IMR-90 (cell line): ENCODE data around the gene EVI5. TPM values are rescaled to one million over a fixed set of nuclear protein-coding genes. Genes with fewer than 3 reads are reported as not detected.
A peak's percentile ranks its signal among the peaks of the same experiment; 100 is the strongest.

ENCODE experiments used
- ATAC-seq: fragments of 200-7000 bp; cut with Tn5 transposase; 2 replicates; pipeline ENCODE4 v1.9.1; 2020; ENCODE audit warnings: low read depth, mild to moderate bottlenecking, moderate library complexity
- BruUV-seq: library from RNA; stranded (reverse); fragments of 400-500 nt; replicated peaks from 2 replicates; lab custom pipeline; 2021; lab: Mats Ljungman, UMichigan
- CTCF ChIA-PET: fragments of 300-600 bp; formaldehyde crosslinking; extraction: SDS; loops from one replicate; lab custom pipeline; 2021; ENCODE audit warnings: antibody characterized with exemption; lab: Yijun Ruan, JAX
- POLR2A ChIA-PET: fragments of 300-600 bp; sonication (Branson Sonifier 250); formaldehyde crosslinking; loops from one replicate; lab custom pipeline; 2022; ENCODE audit warnings: antibody characterized with exemption; ENCODE audit not compliant: unreplicated experiment; lab: Charles Lee
- DNase-seq: peaks from one replicate; pipeline ENCODE4 v3.0.0; 2013
- H2AFZ ChIP-seq: replicated peaks from 2 replicates; pipeline ENCODE3; 2013; ENCODE audit warnings: low read length, mild to moderate bottlenecking; ENCODE audit not compliant: poor library complexity
- H2AK5ac ChIP-seq: 2 replicates; pipeline ENCODE4 v1.6.1; 2013; ENCODE audit warnings: low read depth, low read length, inconsistent platforms
- H2AK9ac ChIP-seq: replicated peaks from 2 replicates; pipeline ENCODE3; 2013; ENCODE audit warnings: mild to moderate bottlenecking, low read depth, low read length, moderate library complexity; ENCODE audit not compliant: poor library complexity
- H2BK120ac ChIP-seq: 2 replicates; pipeline ENCODE4 v1.6.1; 2013; ENCODE audit warnings: low read depth, low read length, inconsistent platforms
- H2BK15ac ChIP-seq: 3 replicates; pipeline ENCODE4 v1.6.1; 2013; ENCODE audit warnings: low read depth, low read length, inconsistent platforms
- H2BK20ac ChIP-seq: 2 replicates; pipeline ENCODE4 v1.6.1; 2013; ENCODE audit warnings: low read depth, mild to moderate bottlenecking, inconsistent platforms, low read length, moderate library complexity
- H2BK5ac ChIP-seq: 2 replicates; pipeline ENCODE4 v1.6.1; 2013; ENCODE audit warnings: mild to moderate bottlenecking, low read depth, low read length, inconsistent platforms; ENCODE audit not compliant: poor library complexity, severe bottlenecking
- H3K14ac ChIP-seq: replicated peaks from 2 replicates; pipeline ENCODE4 v1.6.1; 2013; ENCODE audit warnings: low read depth, low read length, inconsistent platforms
- H3K18ac ChIP-seq: 2 replicates; pipeline ENCODE4 v1.6.1; 2013; ENCODE audit warnings: low read depth, low read length, control low read depth
- H3K23ac ChIP-seq: 2 replicates; pipeline ENCODE4 v1.6.1; 2013; ENCODE audit warnings: low read depth, low read length, inconsistent platforms
- H3K27ac ChIP-seq: 2 replicates; pipeline ENCODE4 v1.5.1; 2013; ENCODE audit warnings: mild to moderate bottlenecking, control low read depth, low read length; ENCODE audit not compliant: insufficient read depth
- H3K27me3 ChIP-seq: 2 replicates; pipeline ENCODE4 v1.6.1; 2013; ENCODE audit warnings: low read length; ENCODE audit not compliant: control insufficient read depth, insufficient read depth
- H3K36me3 ChIP-seq: 2 replicates; pipeline ENCODE4 v1.6.1; 2013; ENCODE audit warnings: low read length, mixed read lengths; ENCODE audit not compliant: control insufficient read depth, insufficient read depth
- H3K4ac ChIP-seq: 2 replicates; pipeline ENCODE4 v1.6.1; 2013; ENCODE audit warnings: low read depth, low read length, inconsistent platforms
- H3K4me1 ChIP-seq: 2 replicates; pipeline ENCODE4 v1.6.1; 2013; ENCODE audit warnings: low read length, mixed read lengths; ENCODE audit not compliant: control insufficient read depth, insufficient read depth
- H3K4me2 ChIP-seq: 2 replicates; pipeline ENCODE4 v1.6.1; 2013; ENCODE audit warnings: low read depth, mild to moderate bottlenecking, control low read depth, low read length, moderate library complexity
- H3K4me3 ChIP-seq: 2 replicates; pipeline ENCODE4 v1.5.1; 2013; ENCODE audit warnings: low read depth, mild to moderate bottlenecking, control low read depth, low read length, moderate library complexity; ENCODE audit not compliant: insufficient read depth
- H3K56ac ChIP-seq: 2 replicates; pipeline ENCODE4 v1.6.1; 2013; ENCODE audit warnings: low read length, inconsistent platforms; ENCODE audit not compliant: insufficient read depth; ENCODE audit errors: extremely low read depth
- H3K79me1 ChIP-seq, 2 experiments: 2 replicates each; pipeline ENCODE4 v1.6.1; 2013; ENCODE audit warnings: low read length in 2 of 2, inconsistent platforms in 1 of 2, low read depth in 1 of 2
- H3K9ac ChIP-seq: 2 replicates; pipeline ENCODE4 v1.6.1; 2013; ENCODE audit warnings: low read depth, low read length, control low read depth
- H3K9me1 ChIP-seq: 2 replicates; pipeline ENCODE4 v1.6.1; 2013; ENCODE audit warnings: low read length, inconsistent platforms; ENCODE audit not compliant: insufficient read depth
- H3K9me3 ChIP-seq: 2 replicates; pipeline ENCODE4 v1.6.1; 2013; ENCODE audit warnings: low read length; ENCODE audit not compliant: control insufficient read depth, insufficient read depth
- H4K20me1 ChIP-seq: 2 replicates; pipeline ENCODE4 v1.6.1; 2013; ENCODE audit warnings: low read length, inconsistent platforms; ENCODE audit not compliant: insufficient read depth
- H4K5ac ChIP-seq: 2 replicates; pipeline ENCODE4 v1.6.1; 2013; ENCODE audit warnings: mild to moderate bottlenecking, low read depth, low read length, control low read depth
- H4K8ac ChIP-seq, 2 experiments: 2 replicates each; pipeline ENCODE4 v1.6.1; 2013; ENCODE audit warnings: low read depth in 2 of 2, low read length in 2 of 2, control low read depth in 1 of 2, inconsistent platforms in 1 of 2
- H4K91ac ChIP-seq: 2 replicates; pipeline ENCODE4 v1.6.1; 2013; ENCODE audit warnings: low read depth, low read length, inconsistent platforms; ENCODE audit not compliant: insufficient read depth
- BHLHE40 ChIP-seq: fragments of 150-350 bp; IDR thresholded peaks from 2 replicates; pipeline ENCODE4 v1.6.1; 2016; ENCODE audit warnings: mild to moderate bottlenecking, low read depth, low read length
- CHD1 ChIP-seq: IDR thresholded peaks from 2 replicates; pipeline ENCODE4 v1.6.1; 2012; ENCODE audit warnings: low read depth, low read length, improper control_type of control experiment
- MAFK ChIP-seq: IDR thresholded peaks from 2 replicates; pipeline ENCODE4 v1.6.1; 2012; ENCODE audit warnings: low read depth, low read length, improper control_type of control experiment
- NFE2L2 ChIP-seq: fragments of 150-350 bp; IDR thresholded peaks from 2 replicates; pipeline ENCODE4 v1.6.1; 2016; ENCODE audit warnings: low read depth, mild to moderate bottlenecking, low read length
- RAD21 ChIP-seq: IDR thresholded peaks from 2 replicates; pipeline ENCODE4 v1.6.1; 2012; ENCODE audit warnings: low read length, improper control_type of control experiment
- RCOR1 ChIP-seq: IDR thresholded peaks from 2 replicates; pipeline ENCODE4 v1.6.1; 2012; ENCODE audit warnings: mild to moderate bottlenecking, low read length, improper control_type of control experiment; ENCODE audit not compliant: insufficient replicate concordance
- RFX5 ChIP-seq: IDR thresholded peaks from 2 replicates; pipeline ENCODE4 v1.8.0; 2012; ENCODE audit warnings: low read depth, mild to moderate bottlenecking, low read length, moderate library complexity
- WGBS, 2 experiments: methylation state at CpG; one replicate each; pipeline versions ENCODE4 v1.1.5 to v1.1.7; 2013; ENCODE audit warnings: missing lambda C conversion rate in 2 of 2; ENCODE audit not compliant: insufficient read length in 1 of 2; ENCODE audit errors: extremely low coverage in 2 of 2; 5-methylcytosine and 5-hydroxymethylcytosine counted together
- dilution Hi-C: fragments of 300-500 bp; cut with HindIII; formaldehyde crosslinking; loops from one replicate; pipeline ENCODE4 v1.14.3; 2018; ENCODE audit warnings: low sequenced_read_pairs; ENCODE audit not compliant: unreplicated experiment
- in situ Hi-C: fragments of 300-500 bp; cut with MboI; formaldehyde crosslinking; loops from 3 replicates; pipeline ENCODE4 v1.14.3; 2019; ENCODE audit warnings: low sequenced_read_pairs, inconsistent platforms, mixed read lengths
- intact Hi-C: fragments of 100-400 bp; cut with micrococcal nuclease; formaldehyde crosslinking; loops from 2 replicates; pipeline ENCODE4 v1.10.0; 2022
- polyA plus RNA-seq, 3 experiments: library from polyadenylated mRNA; depleted of rRNA; stranded (reverse); fragments of >200 nt; gene quantifications; 2 replicates each; pipeline ENCODE4 v1.2.3, GENCODE V29; 2012; ENCODE audit warnings: low replicate concordance in 1 of 3
- total RNA-seq: library from RNA; depleted of rRNA; stranded (reverse); fragments of >200 nt; gene quantifications from 2 replicates; pipeline ENCODE4 v1.2.3, GENCODE V29; 2012
- TF ChIP-seq, protein P1 (sequence below): conservative IDR thresholded peaks from 2 replicates; pipeline ENCODE4 v1.5.1; 2012; ENCODE audit warnings: mild to moderate bottlenecking, low read depth, low read length, improper control_type of control experiment

The EVI5 gene
- total and polyA plus RNA-seq, 2 of the 4 experiments (the other 2 are of a cell fraction): 13.9 to 26.9 TPM

DNA sequence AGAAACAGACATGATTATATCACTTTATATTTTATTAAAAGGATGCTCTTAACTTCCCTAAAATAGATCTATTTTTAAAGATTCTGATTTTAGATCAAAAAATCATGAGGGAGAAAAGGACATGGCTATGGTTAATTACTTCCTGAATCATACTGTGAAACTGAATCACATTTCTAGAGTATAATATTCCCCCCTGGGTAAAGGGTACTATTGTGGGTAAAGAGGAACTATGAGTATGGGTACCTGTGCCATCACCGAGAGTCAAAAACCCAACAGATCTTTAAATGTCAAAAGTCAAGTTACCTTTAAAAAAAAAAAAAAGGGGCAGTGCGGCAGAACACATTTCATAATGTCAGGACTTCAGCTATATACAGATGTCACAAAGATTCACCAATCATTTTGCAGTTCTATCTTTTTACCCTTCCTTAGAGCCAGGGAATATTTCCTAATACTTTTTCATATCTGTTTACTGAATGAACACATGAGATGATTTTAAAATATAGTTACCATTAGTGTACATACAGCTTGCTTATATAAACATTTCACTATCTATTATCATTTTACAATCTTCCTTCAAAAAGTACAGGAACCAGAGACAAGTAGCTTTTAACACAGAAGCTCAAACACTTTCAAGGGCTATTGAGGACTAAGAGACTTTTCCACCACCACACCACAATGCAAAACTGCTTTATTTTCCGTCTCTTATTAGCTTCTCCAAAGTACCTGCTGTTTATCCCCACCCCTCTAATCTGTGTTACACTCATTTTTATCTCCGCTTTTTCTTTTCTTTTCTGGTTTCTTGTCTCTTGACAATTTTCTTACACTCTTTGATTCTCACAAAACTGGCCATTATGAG, 45.0 kb downstream of the EVI5 start:
- no peak overlapping the region for H3K9ac ChIP-seq
- H2AK9ac ChIP-seq: no peak overlapping the region
- dilution Hi-C loops (no loop called here), in situ Hi-C loops (no loop called here), intact Hi-C loops (no loop called here)
- H3K4me2 ChIP-seq: no peak overlapping the region
- H3K23ac ChIP-seq: no peak overlapping the region
- peaks cover 2% of the 10 kb centered on the region for H3K36me3 ChIP-seq
- 0 out of 2 replicates have a peak, but pooled peaks cover 1% of the 10 kb centered on the region for H3K4me1 ChIP-seq
- H3K56ac ChIP-seq: no peak overlapping the region
- 0 out of 2 replicates have a peak, but pooled peaks have one; percentile 17 for ATAC-seq
- H4K91ac ChIP-seq: no peak overlapping the region
- peaks cover 16 to 22% of the 10 kb centered on the region in 2 experiments for H3K79me1 ChIP-seq
- H3K27me3 ChIP-seq: no peaks in the 10 kb centered on the region
- H2BK120ac ChIP-seq: no peak overlapping the region
- no peaks in the 10 kb centered on the region for H3K9me3 ChIP-seq
- peaks cover 3% of the 10 kb centered on the region for H3K9me1 ChIP-seq
- TF ChIP-seq, protein P1, sequence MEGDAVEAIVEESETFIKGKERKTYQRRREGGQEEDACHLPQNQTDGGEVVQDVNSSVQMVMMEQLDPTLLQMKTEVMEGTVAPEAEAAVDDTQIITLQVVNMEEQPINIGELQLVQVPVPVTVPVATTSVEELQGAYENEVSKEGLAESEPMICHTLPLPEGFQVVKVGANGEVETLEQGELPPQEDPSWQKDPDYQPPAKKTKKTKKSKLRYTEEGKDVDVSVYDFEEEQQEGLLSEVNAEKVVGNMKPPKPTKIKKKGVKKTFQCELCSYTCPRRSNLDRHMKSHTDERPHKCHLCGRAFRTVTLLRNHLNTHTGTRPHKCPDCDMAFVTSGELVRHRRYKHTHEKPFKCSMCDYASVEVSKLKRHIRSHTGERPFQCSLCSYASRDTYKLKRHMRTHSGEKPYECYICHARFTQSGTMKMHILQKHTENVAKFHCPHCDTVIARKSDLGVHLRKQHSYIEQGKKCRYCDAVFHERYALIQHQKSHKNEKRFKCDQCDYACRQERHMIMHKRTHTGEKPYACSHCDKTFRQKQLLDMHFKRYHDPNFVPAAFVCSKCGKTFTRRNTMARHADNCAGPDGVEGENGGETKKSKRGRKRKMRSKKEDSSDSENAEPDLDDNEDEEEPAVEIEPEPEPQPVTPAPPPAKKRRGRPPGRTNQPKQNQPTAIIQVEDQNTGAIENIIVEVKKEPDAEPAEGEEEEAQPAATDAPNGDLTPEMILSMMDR: no peak
- TF ChIP-seq MAFK (no peak), RAD21 (no peak), NFE2L2 (no peak), BHLHE40 (no peak), RCOR1 (no peak), CHD1 (no peak), RFX5 (no peak)
- no peaks in the 10 kb centered on the region; the same call in 1 of the 2 replicates for H4K20me1 ChIP-seq
- no peak overlapping the region for H2BK15ac ChIP-seq
- no TSS peak for BruUV-seq
- 100% methylated on average over 1 of the region's 4 CpGs; no CpG with 5 or more reads in 1 of the 2 experiments for WGBS, 2 experiments
- CTCF ChIA-PET: interaction anchor here (1.2 kb wide), 1 partner anchor 15 kb away, joined by 4 read pairs; no protein-coding TSS in a partner anchor
- no peak overlapping the region for H3K4me3 ChIP-seq
- no peak overlapping the region for H2AFZ ChIP-seq
- POLR2A ChIA-PET: no interaction called here
- no peak overlapping the region for H3K4ac ChIP-seq
- H2BK5ac ChIP-seq: no peak overlapping the region
- H3K27ac ChIP-seq: no peak overlapping the region
- no peak overlapping the region for H2AK5ac ChIP-seq
- no peak overlapping the region for H4K5ac ChIP-seq
- no peak overlapping the region for H3K18ac ChIP-seq
- no peak overlapping the region for H4K8ac ChIP-seq
- no peak for DNase-seq
- H2BK20ac ChIP-seq: no peak overlapping the region
- no peak overlapping the region for H3K14ac ChIP-seq
